ENCODE data around the gene FAM3B. TPM values are rescaled to one million over a fixed set of nuclear protein-coding genes. Genes with fewer than 3 reads are reported as not detected.

The FAM3B gene
- total RNA-seq, 1 experiment from 2014 or later: not detected

DNA sequence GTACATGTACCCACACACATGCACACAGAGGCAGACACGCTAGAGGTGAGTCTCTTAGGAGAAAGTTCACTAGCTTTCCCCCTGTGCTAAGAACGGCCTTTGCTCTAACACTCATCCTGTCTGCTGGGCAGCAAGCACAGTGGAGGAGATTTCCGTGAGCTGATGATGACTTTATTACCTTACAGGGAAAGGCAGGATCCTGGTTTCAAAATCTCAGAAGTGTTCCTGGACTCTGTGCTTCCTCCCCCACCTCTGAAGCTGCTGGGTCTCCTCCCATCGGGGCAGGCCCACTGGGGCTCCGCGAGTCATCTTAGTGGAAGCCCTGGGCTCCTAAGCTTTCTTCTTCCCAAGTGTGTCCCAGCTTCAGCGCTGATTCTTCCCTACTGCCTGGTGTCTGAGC lies 2.7 kb downstream of the FAM3B start:
- intact Hi-C loops (cut with micrococcal nuclease; ENCODE audit: unreplicated experiment): no loop called here
- no peaks in the 10 kb centered on the region; the same call in 1 of the 2 replicates for H3K27me3 ChIP-seq (ENCODE audit: control insufficient read depth, insufficient read depth, low read length)
- H3K4me3 ChIP-seq (ENCODE audit: low read depth in 2 of 2, low read length in 2 of 2): no peak overlapping the region
- no peaks in the 10 kb centered on the region for H3K9me3 ChIP-seq (ENCODE audit: control insufficient read depth, insufficient read depth, low read depth, low read length)
- ATAC-seq (no peak), DNase-seq (ENCODE audit: low read depth, low spot score) (no peak)
- H3K27ac ChIP-seq (ENCODE audit: low read length): no peak overlapping the region
- H3K4me1 ChIP-seq (ENCODE audit: control insufficient read depth, insufficient read depth, low read length): no peaks in the 10 kb centered on the region
- BruUV-seq (replicated peaks): no TSS peak
- POLR2A ChIA-PET: no interaction called here
- CTCF ChIA-PET: no interaction called here
- H3K36me3 ChIP-seq (ENCODE audit: control insufficient read depth, insufficient read depth, low read length): no peaks in the 10 kb centered on the region
- in situ Hi-C loops (cut with HindIII; ENCODE audit: low pct_unique_long_range_greater_than_20kb, low sequenced_read_pairs): no loop called here
- TF ChIP-seq POLR2AphosphoS5 (IDR thresholded peaks at IDR 0.05; ENCODE audit: low read depth, low read length) (no peak), SIN3A (IDR thresholded peaks at IDR 0.05; ENCODE audit: borderline replicate concordance, insufficient read depth, low read depth, low read length) (no peak), TCF7L2 (IDR thresholded peaks at IDR 0.05; ENCODE audit: low read depth, low read length) (no peak), REST (IDR thresholded peaks at IDR 0.05; ENCODE audit: insufficient read depth in 1 of 2, low read depth in 2 of 2, low read length in 1 of 2) (no peak), CTCF (IDR thresholded peaks at IDR 0.05) (no peak)

DNA sequence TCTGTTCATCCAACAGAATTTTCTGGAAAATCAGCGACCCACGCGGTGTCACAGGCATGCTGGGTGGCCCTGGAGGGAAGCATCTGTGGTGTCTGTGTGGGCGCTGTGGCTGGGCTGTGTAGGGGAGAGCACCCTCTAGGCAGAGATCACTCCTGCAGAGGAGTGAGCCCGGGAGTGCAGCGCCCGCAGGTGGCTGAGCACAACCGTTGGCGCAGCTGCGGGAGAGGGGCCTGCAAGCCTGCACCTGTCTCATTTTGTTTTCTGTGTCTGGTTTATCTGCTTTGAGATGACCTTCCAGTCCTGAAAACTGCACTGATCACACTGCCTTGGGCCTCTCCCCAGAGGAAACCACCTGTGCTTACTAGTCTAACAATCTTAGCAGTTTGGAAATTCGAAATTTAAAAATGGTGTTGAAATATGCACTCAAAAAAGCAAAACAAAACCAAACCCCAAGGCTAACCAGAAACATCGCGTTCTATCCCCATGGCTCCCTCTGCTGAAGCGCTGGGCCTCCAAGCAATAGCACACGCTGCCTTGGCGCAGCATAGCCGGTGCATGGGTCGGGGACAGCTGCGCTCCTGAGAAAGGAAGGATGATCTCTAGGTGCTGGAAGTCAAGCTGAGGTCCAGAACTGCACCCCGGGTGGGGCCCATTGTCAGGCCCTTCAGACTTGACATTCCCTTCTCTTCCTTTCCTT lies 4.8 kb downstream of the FAM3B start:
- TF ChIP-seq REST (IDR thresholded peaks at IDR 0.05; ENCODE audit: insufficient read depth in 1 of 2, low read depth in 2 of 2, low read length in 1 of 2) (no peak), TCF7L2 (IDR thresholded peaks at IDR 0.05; ENCODE audit: low read depth, low read length) (no peak), POLR2AphosphoS5 (IDR thresholded peaks at IDR 0.05; ENCODE audit: low read depth, low read length) (no peak), SIN3A (IDR thresholded peaks at IDR 0.05; ENCODE audit: borderline replicate concordance, insufficient read depth, low read depth, low read length) (no peak), CTCF (IDR thresholded peaks at IDR 0.05) (no peak)
- ATAC-seq: no peak
- Histone ChIP-seq H3K4me1 (ENCODE audit: control insufficient read depth, insufficient read depth, low read length) (no peaks in the 10 kb centered on the region), H3K36me3 (ENCODE audit: control insufficient read depth, insufficient read depth, low read length) (no peaks in the 10 kb centered on the region), H3K27me3 (ENCODE audit: control insufficient read depth, insufficient read depth, low read length) (no peaks in the 10 kb centered on the region; the same call in 1 of the 2 replicates), H3K4me3 (ENCODE audit: low read depth in 2 of 2, low read length in 2 of 2) (no peak overlapping the region), H3K27ac (ENCODE audit: low read length) (no peak overlapping the region), H3K9me3 (ENCODE audit: control insufficient read depth, insufficient read depth, low read depth, low read length) (no peaks in the 10 kb centered on the region)
- intact Hi-C loops (cut with micrococcal nuclease; ENCODE audit: unreplicated experiment): no loop called here
- in situ Hi-C loops (cut with HindIII; ENCODE audit: low pct_unique_long_range_greater_than_20kb, low sequenced_read_pairs): no loop called here
- POLR2A ChIA-PET: no interaction called here
- CTCF ChIA-PET: interaction anchor here (0.7 kb wide), 1 partner anchor 39 kb away, joined by 4 read pairs; no protein-coding TSS in a partner anchor
- BruUV-seq (replicated peaks): no TSS peak
- DNase-seq (ENCODE audit: low read depth, low spot score): no peak
